Measurements from ENCODE around the gene SCYL3. TPM values are rescaled to one million over a fixed set of nuclear protein-coding genes. Genes with fewer than 3 reads are reported as not detected.
A peak's percentile ranks its signal among the peaks of the same experiment; 100 is the strongest.

SCYL3 gene
- total and polyA plus RNA-seq, 2 of the 13 experiments (the other 11 are each of a cell fraction or from before 2014, with no cell fraction given): 3.3 to 4.9 TPM

GRCh38 chr1:169860187-169860586 is 33.5 kb downstream of the SCYL3 start:
- no peaks in the 10 kb centered on the region for H3K79me2 ChIP-seq (ENCODE audit: insufficient read depth, low read length)
- peaks cover 7 to 38% of the 10 kb centered on the region in 2 experiments; a peak in 4 of 5 replicates for H3K36me3 ChIP-seq (replicated peaks in 1 of 2; ENCODE audit: control insufficient read depth in 1 of 2, insufficient read depth in 2 of 2, low read length in 2 of 2)
- BruUV-seq (replicated peaks): TSS peak; percentile 25
- no peak overlapping the region for H2AFZ ChIP-seq (ENCODE audit: low read length)
- H3K9ac ChIP-seq (ENCODE audit: insufficient read depth, low read depth, low read length): no peak overlapping the region
- H3K9me3 ChIP-seq (ENCODE audit: low read length): no peaks in the 10 kb centered on the region
- H3K4me3 ChIP-seq (replicated peaks in 1 of 3; ENCODE audit: insufficient read depth in 1 of 3, low read depth in 2 of 3, low read length in 3 of 3): no peak overlapping the region
- in situ Hi-C loops (cut with HindIII; ENCODE audit: extremely low pct_ligation_motif_present, low pct_unique_long_range_greater_than_20kb) (no loop called here), intact Hi-C loops (cut with micrococcal nuclease; ENCODE audit: unreplicated experiment) (loop anchor here (2.0 kb wide), 1 partner anchor 33 kb away; the partner anchor contains the start of gene SCYL3)
- ChIA-PET CTCF (ENCODE audit: low intra/inter-chr PET ratio, low total read pairs) (no interaction called here), POLR2A (interaction anchor here (1.0 kb wide), 1 partner anchor 34 kb away, joined by 3 read pairs; the partner anchor contains the start of gene SCYL3)
- H3K27ac ChIP-seq (ENCODE audit: extremely low read length, insufficient read depth, low read length): peak overlapping the region; percentile 64
- no peaks in the 10 kb centered on the region for H4K20me1 ChIP-seq (ENCODE audit: insufficient read depth, low read length)
- WGBS (ENCODE audit: low lambda C conversion rate): 100% methylated on average over 1 of the region's 1 CpG
- peaks cover 19% of the 10 kb centered on the region for H3K4me1 ChIP-seq (ENCODE audit: insufficient read depth, low read length)
- FAIRE-seq (no peak), ATAC-seq (no peak; the same call in 2 of the 3 replicates), DNase-seq (ENCODE audit: low spot score) (no peak)
- TF ChIP-seq ZNF333 (CRISPR knock-in tag; IDR thresholded peaks at IDR 0.05; ENCODE audit: borderline replicate concordance) (no peak), MAFG (CRISPR knock-in tag; IDR thresholded peaks at IDR 0.05) (no peak), ZFP90 (CRISPR knock-in tag; IDR thresholded peaks at IDR 0.05; ENCODE audit: borderline replicate concordance) (no peak), SALL2 (CRISPR knock-in tag; IDR thresholded peaks at IDR 0.05) (no peak), NR2C2 (CRISPR knock-in tag; IDR thresholded peaks at IDR 0.05; ENCODE audit: borderline replicate concordance) (no peak), ZFP36 (IDR thresholded peaks at IDR 0.05; ENCODE audit: borderline replicate concordance, low read depth, low read length, partially characterized antibody) (no peak), HBP1 (CRISPR knock-in tag; IDR thresholded peaks at IDR 0.05; ENCODE audit: low read depth) (no peak), MED13 (CRISPR knock-in tag; IDR thresholded peaks at IDR 0.05) (no peak), SOX5 (CRISPR knock-in tag; IDR thresholded peaks at IDR 0.05; ENCODE audit: borderline replicate concordance) (no peak), ZBTB44 (CRISPR knock-in tag; IDR thresholded peaks at IDR 0.05) (no peak)
- H3K4me2 ChIP-seq (ENCODE audit: low read depth, low read length): no peak overlapping the region
- H3K27me3 ChIP-seq (ENCODE audit: control insufficient read depth in 1 of 2, insufficient read depth in 2 of 2, low read length in 2 of 2): no peaks in the 10 kb centered on the region

Data from HepG2 (cell line).